ENCODE results near the gene LRMDA.

DNA sequence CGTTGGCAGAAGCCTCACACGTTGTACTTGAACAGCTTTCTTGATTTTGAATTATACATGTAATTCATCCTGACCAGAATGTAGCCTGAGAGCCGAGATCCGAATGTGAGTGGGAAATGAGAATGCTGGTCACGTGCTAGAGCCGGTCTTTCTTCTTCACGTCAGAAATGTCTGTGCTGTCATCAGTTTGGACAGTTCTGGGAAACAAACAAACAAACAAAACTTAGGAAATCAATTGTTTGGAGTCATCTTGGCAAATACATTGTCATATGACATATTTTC lies 729.8 kb downstream of the LRMDA start:
- TF ChIP-seq, protein P1, sequence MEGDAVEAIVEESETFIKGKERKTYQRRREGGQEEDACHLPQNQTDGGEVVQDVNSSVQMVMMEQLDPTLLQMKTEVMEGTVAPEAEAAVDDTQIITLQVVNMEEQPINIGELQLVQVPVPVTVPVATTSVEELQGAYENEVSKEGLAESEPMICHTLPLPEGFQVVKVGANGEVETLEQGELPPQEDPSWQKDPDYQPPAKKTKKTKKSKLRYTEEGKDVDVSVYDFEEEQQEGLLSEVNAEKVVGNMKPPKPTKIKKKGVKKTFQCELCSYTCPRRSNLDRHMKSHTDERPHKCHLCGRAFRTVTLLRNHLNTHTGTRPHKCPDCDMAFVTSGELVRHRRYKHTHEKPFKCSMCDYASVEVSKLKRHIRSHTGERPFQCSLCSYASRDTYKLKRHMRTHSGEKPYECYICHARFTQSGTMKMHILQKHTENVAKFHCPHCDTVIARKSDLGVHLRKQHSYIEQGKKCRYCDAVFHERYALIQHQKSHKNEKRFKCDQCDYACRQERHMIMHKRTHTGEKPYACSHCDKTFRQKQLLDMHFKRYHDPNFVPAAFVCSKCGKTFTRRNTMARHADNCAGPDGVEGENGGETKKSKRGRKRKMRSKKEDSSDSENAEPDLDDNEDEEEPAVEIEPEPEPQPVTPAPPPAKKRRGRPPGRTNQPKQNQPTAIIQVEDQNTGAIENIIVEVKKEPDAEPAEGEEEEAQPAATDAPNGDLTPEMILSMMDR (IDR thresholded peaks at IDR 0.05), result no peak
- TF ChIP-seq EZH2phosphoT487 (IDR thresholded peaks at IDR 0.05) (no peak), EZH2 (IDR thresholded peaks at IDR 0.05) (no peak)

Measured in neural progenitor cell (in vitro differentiated cells).